Transverse colon (tissue), 4 donors: ENCODE results near the gene KRT12. TPM values are rescaled to one million over a fixed set of nuclear protein-coding genes. Genes with fewer than 3 reads are reported as not detected.
A peak's percentile ranks its signal among the peaks of the same experiment; 100 is the strongest.

Experiments used
- DNase-seq: peaks from one replicate; pipeline ENCODE4 v3.0.0-alpha.2; 2019
- H3K27ac ChIP-seq, 4 donors: fragments of 200-600 bp; sonication (generic); 2 replicates each; pipeline ENCODE4 v1.5.1; 2016 to 2018; ENCODE audit warnings: inconsistent platforms in 4 of 4
- H3K27me3 ChIP-seq: fragments of 200-600 bp; sonication (generic); 2 replicates; pipeline ENCODE4 v1.5.1; 2017; ENCODE audit warnings: inconsistent platforms
- H3K36me3 ChIP-seq, 4 donors: fragments of 200-600 bp; sonication (generic); 2 replicates each; pipeline ENCODE4 v1.5.1; 2017 to 2019; ENCODE audit warnings: inconsistent platforms in 4 of 4
- H3K4me1 ChIP-seq, 4 donors: fragments of 200-600 bp; sonication (generic); 2 replicates each; pipeline ENCODE4 v1.5.1; 2017 to 2020; ENCODE audit warnings: inconsistent platforms in 4 of 4
- H3K4me3 ChIP-seq, 4 donors: fragments of 200-600 bp; sonication (generic); 1 replicate in 1 of 4; 2 replicates in 3 of 4; pipeline versions ENCODE4 v1.5.1 to v1.6.1; 2017 to 2019; ENCODE audit warnings: inconsistent platforms in 4 of 4
- H3K9me3 ChIP-seq, 2 donors: fragments of 200-600 bp; sonication (generic); 2 replicates each; pipeline ENCODE4 v1.5.1; 2017 to 2019; ENCODE audit warnings: inconsistent platforms in 2 of 2
- EP300 ChIP-seq: sonication (generic); formaldehyde crosslinking; IDR thresholded peaks from one replicate; pipeline ENCODE4 v1.6.1; 2017; ENCODE audit warnings: antibody characterized with exemption, low read depth
- POLR2A ChIP-seq: fragments of 450-650 bp; IDR thresholded peaks from one replicate; pipeline ENCODE4 v1.6.1; 2016; ENCODE audit warnings: antibody characterized with exemption, mild to moderate bottlenecking, moderate library complexity
- POLR2AphosphoS5 ChIP-seq, 3 donors: sonication (generic); formaldehyde crosslinking; IDR thresholded peaks; one replicate each; pipeline ENCODE4 v1.6.1; 2016; ENCODE audit warnings: antibody characterized with exemption in 3 of 3
- WGBS, 2 donors: methylation state at CpG; one replicate each; pipeline ENCODE4 v1.1.5; 2018; ENCODE audit warnings: low coverage in 1 of 2; 5-methylcytosine and 5-hydroxymethylcytosine counted together
- in situ Hi-C, 4 donors: fragments of 200-750 bp; cut with MboI; loops; one replicate each; pipeline versions ENCODE4 v1.15.0 to v1.15.1; 2017; ENCODE audit warnings: low sequenced_read_pairs in 3 of 4, low pct_ligation_motif_present in 1 of 4, low pct_unique_long_range_greater_than_20kb in 1 of 4
- intact Hi-C: fragments of 100-400 bp; cut with DNase I; formaldehyde crosslinking; loops from one replicate; pipeline ENCODE4 v1.15.1; 2023; ENCODE audit warnings: low total_unique reads
- total RNA-seq, 4 donors: library from RNA; depleted of rRNA; stranded (reverse); fragments of >200 nt; gene quantifications; one replicate each; pipeline ENCODE4 v1.1.0, GENCODE V29; 2016
- TF ChIP-seq, protein P1 (sequence below), 5 experiments: fragments of 200-600 bp in 3 of 5; fragments of 450-650 bp in 2 of 5; sonication (generic) in 3 of 5; IDR thresholded peaks; 1 replicate in 2 of 5; 2 replicates in 3 of 5; pipeline ENCODE4 v1.5.1; 2016 to 2017; ENCODE audit warnings: antibody characterized with exemption in 5 of 5, inconsistent platforms in 3 of 5, mild to moderate bottlenecking in 2 of 5, moderate library complexity in 1 of 5

Gene KRT12
- total RNA-seq, 4 donors from 2014 or later = 0.40 to 20.0 (median 3.8) TPM; not detected in 1

GRCh38 chr17:40902498-40902897, 35.5 kb upstream of the KRT12 start:
- in situ Hi-C loops = loop anchor here (10.0 to 25.0 kb wide), 5 partner anchors 635 to 762 kb away; partner anchors contain the start of gene KRT19 (in 1 of the 4)
- intact Hi-C loops = loop anchor here (10.0 kb wide), 1 partner anchor 762 kb away; no protein-coding TSS in a partner anchor
- DNase-seq = no peak
- Histone ChIP-seq H3K36me3 (no peaks in the 10 kb centered on the region), H3K4me3 (peak overlapping the region in 2 of 4 donors; percentile 5 to 30), H3K27me3 (no peaks in the 10 kb centered on the region), H3K9me3 (no peaks in the 10 kb centered on the region), H3K27ac (peak overlapping the region; percentile 81 to 90 (median 85)), H3K4me1 (peaks cover 3 to 29% (median 22%) of the 10 kb centered on the region in 4 donors)
- no peak for TF ChIP-seq POLR2A
- TF ChIP-seq, protein P1, sequence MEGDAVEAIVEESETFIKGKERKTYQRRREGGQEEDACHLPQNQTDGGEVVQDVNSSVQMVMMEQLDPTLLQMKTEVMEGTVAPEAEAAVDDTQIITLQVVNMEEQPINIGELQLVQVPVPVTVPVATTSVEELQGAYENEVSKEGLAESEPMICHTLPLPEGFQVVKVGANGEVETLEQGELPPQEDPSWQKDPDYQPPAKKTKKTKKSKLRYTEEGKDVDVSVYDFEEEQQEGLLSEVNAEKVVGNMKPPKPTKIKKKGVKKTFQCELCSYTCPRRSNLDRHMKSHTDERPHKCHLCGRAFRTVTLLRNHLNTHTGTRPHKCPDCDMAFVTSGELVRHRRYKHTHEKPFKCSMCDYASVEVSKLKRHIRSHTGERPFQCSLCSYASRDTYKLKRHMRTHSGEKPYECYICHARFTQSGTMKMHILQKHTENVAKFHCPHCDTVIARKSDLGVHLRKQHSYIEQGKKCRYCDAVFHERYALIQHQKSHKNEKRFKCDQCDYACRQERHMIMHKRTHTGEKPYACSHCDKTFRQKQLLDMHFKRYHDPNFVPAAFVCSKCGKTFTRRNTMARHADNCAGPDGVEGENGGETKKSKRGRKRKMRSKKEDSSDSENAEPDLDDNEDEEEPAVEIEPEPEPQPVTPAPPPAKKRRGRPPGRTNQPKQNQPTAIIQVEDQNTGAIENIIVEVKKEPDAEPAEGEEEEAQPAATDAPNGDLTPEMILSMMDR (IDR thresholded peaks at IDR 0.05) = no peak
- no peak for TF ChIP-seq EP300
- WGBS, 2 donors = 51% methylated on average over 4 of the region's 4 CpGs; no CpG with 5 or more reads in 1 of the 2 donors

GRCh38 chr17:40901981-40902474, 35.0 kb upstream of the KRT12 start:
- TF ChIP-seq, protein P1 (IDR thresholded peaks at IDR 0.05) = no peak
- TF ChIP-seq POLR2A = no peak
- TF ChIP-seq EP300 = peak; percentile 78
- peak in 2 of 3 donors; percentile 50 to 81 for TF ChIP-seq POLR2AphosphoS5 (IDR thresholded peaks at IDR 0.05)
- H3K27ac ChIP-seq = peak overlapping the region; percentile 81 to 90 (median 85)
- H3K36me3 ChIP-seq = no peaks in the 10 kb centered on the region
- in situ Hi-C loops = loop anchor here (10.0 to 25.0 kb wide), 5 partner anchors 635 to 763 kb away; partner anchors contain the start of gene KRT19 (in 1 of the 4)
- peaks cover 3 to 29% (median 22%) of the 10 kb centered on the region in 4 donors for H3K4me1 ChIP-seq
- H3K27me3 ChIP-seq = no peaks in the 10 kb centered on the region
- no peaks in the 10 kb centered on the region for H3K9me3 ChIP-seq
- 26 to 77% methylated on average over 1 of the region's 1 CpG for WGBS, 2 donors
- DNase-seq = peak; percentile 73
- peak overlapping the region in 1 of 4 donors; percentile 30 for H3K4me3 ChIP-seq
- intact Hi-C loops = loop anchor here (10.0 kb wide), 1 partner anchor 763 kb away; no protein-coding TSS in a partner anchor

GRCh38 chr17:40900809-40901356, 33.9 kb upstream of the KRT12 start:
- TF ChIP-seq, protein P1 (IDR thresholded peaks at IDR 0.05) = no peak
- TF ChIP-seq EP300 (peak; percentile 55), POLR2AphosphoS5 (IDR thresholded peaks at IDR 0.05) (peak in 2 of 3 donors; percentile 21 to 22), POLR2A (no peak)
- H3K4me3 ChIP-seq = no peak overlapping the region
- no peaks in the 10 kb centered on the region for H3K36me3 ChIP-seq
- DNase-seq = no peak
- intact Hi-C loops (loop anchor here (10.0 kb wide), 1 partner anchor 764 kb away; no protein-coding TSS in a partner anchor), in situ Hi-C loops (loop anchor here (10.0 to 25.0 kb wide), 5 partner anchors 636 to 764 kb away; partner anchors contain the start of gene KRT19 (in 1 of the 4))
- 60 to 72% methylated on average over 3 to 5 of the region's 5 CpGs for WGBS, 2 donors
- no peaks in the 10 kb centered on the region for H3K27me3 ChIP-seq
- H3K4me1 ChIP-seq = peaks cover 3 to 29% (median 22%) of the 10 kb centered on the region in 4 donors
- H3K9me3 ChIP-seq = no peaks in the 10 kb centered on the region
- H3K27ac ChIP-seq = peak overlapping the region; percentile 79 to 86 (median 82)

DNA sequence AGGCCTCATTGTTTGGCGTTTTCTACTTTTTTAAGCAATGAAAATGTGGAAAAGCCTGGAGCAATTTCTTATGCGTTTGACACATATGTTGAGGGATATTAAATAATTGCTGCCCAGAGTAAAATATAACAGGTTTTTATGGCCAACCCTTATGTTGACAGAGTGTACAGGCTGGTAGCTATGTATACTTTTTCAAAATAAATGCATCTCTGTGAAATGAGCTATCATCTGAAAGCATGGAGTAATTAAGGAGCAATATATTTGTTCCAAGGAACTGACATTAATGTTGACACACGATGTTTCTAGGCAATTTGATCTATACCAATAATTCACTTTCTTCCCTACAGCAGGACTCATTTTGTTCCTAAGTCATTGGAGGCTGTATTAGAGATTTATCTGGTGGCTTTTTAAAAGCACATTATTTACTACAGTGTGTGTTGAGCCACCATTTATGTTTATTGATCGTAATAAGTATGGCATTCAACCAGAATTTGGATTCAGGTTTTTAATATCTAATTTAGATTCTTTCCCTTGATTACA, 30.0 kb upstream of the KRT12 start:
- Histone ChIP-seq H3K9me3 (no peaks in the 10 kb centered on the region), H3K4me1 (peaks cover 0 to 13% (median 8%) of the 10 kb centered on the region in 4 donors), H3K27me3 (no peaks in the 10 kb centered on the region), H3K4me3 (no peak overlapping the region), H3K36me3 (no peaks in the 10 kb centered on the region), H3K27ac (no peak overlapping the region)
- 67 to 69% methylated on average over 4 of the region's 4 CpGs for WGBS, 2 donors
- no peak for DNase-seq
- intact Hi-C loops = no loop called here
- TF ChIP-seq EP300 (no peak), POLR2A (no peak), POLR2AphosphoS5 (IDR thresholded peaks at IDR 0.05) (no peak)
- TF ChIP-seq, protein P1 (IDR thresholded peaks at IDR 0.05) = no peak
- in situ Hi-C loops = no loop called here
